Measurements from ENCODE around the gene NR5A2.

NR5A2 gene

DNA sequence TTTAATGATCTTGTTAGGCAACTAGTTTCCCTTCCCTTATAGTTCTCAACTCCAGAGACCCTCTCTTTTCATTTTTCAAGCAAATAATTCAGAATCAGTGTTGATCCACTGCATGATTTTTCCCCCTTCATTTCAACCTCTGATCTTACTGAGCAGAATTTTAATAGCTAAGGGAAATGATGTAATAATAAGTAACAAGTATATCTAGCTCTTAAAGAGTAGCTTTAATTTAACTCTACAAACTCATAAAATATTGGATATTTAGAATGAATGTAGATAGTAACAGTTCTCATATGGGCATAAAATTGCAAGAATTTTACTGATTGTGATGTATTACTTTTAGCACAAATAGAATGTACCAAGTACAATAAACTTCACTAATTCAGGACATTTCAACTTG lies 130.2 kb downstream of the NR5A2 start:
- no peaks in the 10 kb centered on the region for H3K27me3 ChIP-seq (ENCODE audit: insufficient read depth, low read length, poor library complexity, severe bottlenecking)
- no peaks in the 10 kb centered on the region for H3K9me2 ChIP-seq (replicated peaks; ENCODE audit: low read depth, low read length)
- no peaks in the 10 kb centered on the region for H3K9me3 ChIP-seq (ENCODE audit: insufficient read depth, low read depth, low read length)
- peak overlapping the region; percentile 82; the same call in 1 of the 2 replicates for H2AFZ ChIP-seq (ENCODE audit: low read length)
- no peaks in the 10 kb centered on the region for H3K79me2 ChIP-seq (ENCODE audit: insufficient read depth, low read length)
- no peaks in the 10 kb centered on the region for H3K36me3 ChIP-seq (ENCODE audit: insufficient read depth, low read length)
- no peaks in the 10 kb centered on the region for H4K20me1 ChIP-seq (ENCODE audit: insufficient read depth, low read length, poor library complexity, severe bottlenecking)
- H3F3A ChIP-seq (ENCODE audit: low read depth): 0 out of 2 replicates have a peak, but pooled peaks cover 3% of the 10 kb centered on the region
- H3K9ac ChIP-seq (ENCODE audit: low read depth, low read length, poor library complexity, severe bottlenecking): peak overlapping the region; percentile 33
- H3K4me2 ChIP-seq (ENCODE audit: low read depth, low read length, poor library complexity, severe bottlenecking): peak overlapping the region; percentile 6
- H3K4me1 ChIP-seq (ENCODE audit: insufficient read depth, low read length, poor library complexity, severe bottlenecking): peaks cover 43% of the 10 kb centered on the region
- TF ChIP-seq, protein P1, sequence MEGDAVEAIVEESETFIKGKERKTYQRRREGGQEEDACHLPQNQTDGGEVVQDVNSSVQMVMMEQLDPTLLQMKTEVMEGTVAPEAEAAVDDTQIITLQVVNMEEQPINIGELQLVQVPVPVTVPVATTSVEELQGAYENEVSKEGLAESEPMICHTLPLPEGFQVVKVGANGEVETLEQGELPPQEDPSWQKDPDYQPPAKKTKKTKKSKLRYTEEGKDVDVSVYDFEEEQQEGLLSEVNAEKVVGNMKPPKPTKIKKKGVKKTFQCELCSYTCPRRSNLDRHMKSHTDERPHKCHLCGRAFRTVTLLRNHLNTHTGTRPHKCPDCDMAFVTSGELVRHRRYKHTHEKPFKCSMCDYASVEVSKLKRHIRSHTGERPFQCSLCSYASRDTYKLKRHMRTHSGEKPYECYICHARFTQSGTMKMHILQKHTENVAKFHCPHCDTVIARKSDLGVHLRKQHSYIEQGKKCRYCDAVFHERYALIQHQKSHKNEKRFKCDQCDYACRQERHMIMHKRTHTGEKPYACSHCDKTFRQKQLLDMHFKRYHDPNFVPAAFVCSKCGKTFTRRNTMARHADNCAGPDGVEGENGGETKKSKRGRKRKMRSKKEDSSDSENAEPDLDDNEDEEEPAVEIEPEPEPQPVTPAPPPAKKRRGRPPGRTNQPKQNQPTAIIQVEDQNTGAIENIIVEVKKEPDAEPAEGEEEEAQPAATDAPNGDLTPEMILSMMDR (conservative IDR thresholded peaks at IDR 0.05; ENCODE audit: low read length): no peak
- TF ChIP-seq EZH2phosphoT487 (IDR thresholded peaks at IDR 0.05; ENCODE audit: borderline replicate concordance): no peak
- no peak overlapping the region for H3K4me3 ChIP-seq (ENCODE audit: low read length, poor library complexity, severe bottlenecking)

DNA sequence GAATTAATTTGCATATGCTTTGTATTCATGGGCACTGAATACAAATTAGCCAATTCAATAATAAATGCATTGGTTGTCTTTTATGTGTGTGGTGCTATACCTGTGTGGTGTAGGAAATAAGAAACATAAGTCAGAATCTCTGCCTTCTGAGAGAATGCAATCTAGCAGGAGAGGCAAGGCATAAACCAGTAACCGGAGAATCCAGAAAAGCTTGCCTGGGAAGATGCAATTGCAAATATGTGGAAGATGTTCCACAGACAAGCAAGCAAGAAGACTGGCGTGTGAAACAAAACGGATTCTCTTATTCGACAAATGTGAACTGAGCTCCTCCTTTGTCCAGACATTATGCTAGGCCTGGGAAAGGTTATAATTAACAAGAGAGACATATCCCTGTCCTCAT lies 134.3 kb downstream of the NR5A2 start:
- H3K9me3 ChIP-seq (ENCODE audit: insufficient read depth, low read depth, low read length): no peaks in the 10 kb centered on the region
- no peak overlapping the region for H3K4me2 ChIP-seq (ENCODE audit: low read depth, low read length, poor library complexity, severe bottlenecking)
- TF ChIP-seq, protein P1 (conservative IDR thresholded peaks at IDR 0.05; ENCODE audit: low read length): no peak
- no peak for TF ChIP-seq EZH2phosphoT487 (IDR thresholded peaks at IDR 0.05; ENCODE audit: borderline replicate concordance)
- no peaks in the 10 kb centered on the region for H3K36me3 ChIP-seq (ENCODE audit: insufficient read depth, low read length)
- H3K9me2 ChIP-seq (replicated peaks; ENCODE audit: low read depth, low read length): no peaks in the 10 kb centered on the region
- no peak overlapping the region for H3K4me3 ChIP-seq (ENCODE audit: low read length, poor library complexity, severe bottlenecking)
- no peak overlapping the region for H3K9ac ChIP-seq (ENCODE audit: low read depth, low read length, poor library complexity, severe bottlenecking)
- peaks cover 19% of the 10 kb centered on the region for H3K4me1 ChIP-seq (ENCODE audit: insufficient read depth, low read length, poor library complexity, severe bottlenecking)
- no peaks in the 10 kb centered on the region for H3F3A ChIP-seq (ENCODE audit: low read depth)
- H3K79me2 ChIP-seq (ENCODE audit: insufficient read depth, low read length): no peaks in the 10 kb centered on the region
- no peak overlapping the region for H2AFZ ChIP-seq (ENCODE audit: low read length)
- H4K20me1 ChIP-seq (ENCODE audit: insufficient read depth, low read length, poor library complexity, severe bottlenecking): no peaks in the 10 kb centered on the region
- no peaks in the 10 kb centered on the region for H3K27me3 ChIP-seq (ENCODE audit: insufficient read depth, low read length, poor library complexity, severe bottlenecking)

DNA sequence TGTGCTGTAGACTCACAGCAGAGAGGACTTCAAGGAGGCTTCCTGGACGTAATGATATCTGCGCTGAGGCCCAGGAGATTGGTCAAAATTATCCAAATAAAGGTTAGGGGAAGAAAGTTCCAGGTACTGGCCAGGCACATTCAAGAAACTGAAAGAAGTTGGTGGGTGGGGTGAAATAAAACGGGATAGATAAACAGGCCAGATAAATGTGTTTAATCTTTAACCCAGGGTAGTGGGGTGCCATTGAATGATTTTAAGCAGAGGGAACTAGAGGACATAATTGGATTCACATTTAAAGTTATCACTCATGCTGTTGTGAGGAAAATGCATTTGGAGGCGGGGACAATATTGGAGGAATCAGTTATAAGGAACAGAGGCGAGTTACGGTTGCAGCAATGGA lies 134.7 kb downstream of the NR5A2 start:
- TF ChIP-seq, protein P1 (conservative IDR thresholded peaks at IDR 0.05; ENCODE audit: low read length): no peak
- no peak for TF ChIP-seq EZH2phosphoT487 (IDR thresholded peaks at IDR 0.05; ENCODE audit: borderline replicate concordance)
- no peak overlapping the region for H3K4me3 ChIP-seq (ENCODE audit: low read length, poor library complexity, severe bottlenecking)
- H4K20me1 ChIP-seq (ENCODE audit: insufficient read depth, low read length, poor library complexity, severe bottlenecking): no peaks in the 10 kb centered on the region
- H3K9me2 ChIP-seq (replicated peaks; ENCODE audit: low read depth, low read length): no peaks in the 10 kb centered on the region
- no peaks in the 10 kb centered on the region for H3K27me3 ChIP-seq (ENCODE audit: insufficient read depth, low read length, poor library complexity, severe bottlenecking)
- H3F3A ChIP-seq (ENCODE audit: low read depth): no peaks in the 10 kb centered on the region
- H3K9ac ChIP-seq (ENCODE audit: low read depth, low read length, poor library complexity, severe bottlenecking): no peak overlapping the region
- H3K79me2 ChIP-seq (ENCODE audit: insufficient read depth, low read length): no peaks in the 10 kb centered on the region
- peaks cover 14% of the 10 kb centered on the region for H3K4me1 ChIP-seq (ENCODE audit: insufficient read depth, low read length, poor library complexity, severe bottlenecking)
- no peaks in the 10 kb centered on the region for H3K36me3 ChIP-seq (ENCODE audit: insufficient read depth, low read length)
- H2AFZ ChIP-seq (ENCODE audit: low read length): no peak overlapping the region
- H3K9me3 ChIP-seq (ENCODE audit: insufficient read depth, low read depth, low read length): no peaks in the 10 kb centered on the region
- H3K4me2 ChIP-seq (ENCODE audit: low read depth, low read length, poor library complexity, severe bottlenecking): no peak overlapping the region
